Natural killer cell treated with Interleukin-12 subunit alpha and Interleukin-12 subunit beta and Interleukin-15 and Interleukin-18, amount 100 ng/mL, for 72 hours (primary cell): Measurements from ENCODE around the gene GAN. TPM values are rescaled to one million over a fixed set of nuclear protein-coding genes. Genes with fewer than 3 reads are reported as not detected.

ENCODE experiments used
- ATAC-seq, 2 donors: fragments of 150-1000 bp; cut with Tn5 transposase in 1 of 2; sonication (Bioruptor Pico), chemical (Tn5 transposase) in 1 of 2; 2 replicates each; pipeline ENCODE4 v1.10.0; 2021
- DNase-seq: peaks from one replicate; pipeline ENCODE4 v3.0.0; 2022; ENCODE audit warnings: low spot score
- H3K27ac Mint-ChIP-seq, 2 donors: 1 replicate in 1 of 2; 2 replicates in 1 of 2; pipeline ENCODE4 v1.8.0; 2022; ENCODE audit warnings: mixed read lengths in 2 of 2, mild to moderate bottlenecking in 1 of 2, moderate library complexity in 1 of 2
- H3K27me3 Mint-ChIP-seq, 2 donors: 1 replicate in 1 of 2; 2 replicates in 1 of 2; pipeline ENCODE4 v1.8.0; 2022; ENCODE audit warnings: mixed read lengths in 2 of 2
- H3K36me3 Mint-ChIP-seq: one replicate; pipeline ENCODE4 v1.8.0; 2022; ENCODE audit warnings: mixed read lengths
- H3K4me1 Mint-ChIP-seq, 2 donors: 1 replicate in 1 of 2; 2 replicates in 1 of 2; pipeline ENCODE4 v1.8.0; 2022; ENCODE audit warnings: low read depth in 2 of 2, mixed read lengths in 2 of 2, mild to moderate bottlenecking in 1 of 2
- H3K4me3 Mint-ChIP-seq: one replicate; pipeline ENCODE4 v1.8.0; 2022; ENCODE audit warnings: mixed read lengths
- H3K9me3 Mint-ChIP-seq: 2 replicates; pipeline ENCODE4 v1.8.0; 2022; ENCODE audit warnings: mixed read lengths
- total RNA-seq, 2 donors: library from RNA; stranded (reverse); gene quantifications; one replicate each; pipeline ENCODE4 v1.2.3, GENCODE V29; 2022

The GAN gene, protein sequence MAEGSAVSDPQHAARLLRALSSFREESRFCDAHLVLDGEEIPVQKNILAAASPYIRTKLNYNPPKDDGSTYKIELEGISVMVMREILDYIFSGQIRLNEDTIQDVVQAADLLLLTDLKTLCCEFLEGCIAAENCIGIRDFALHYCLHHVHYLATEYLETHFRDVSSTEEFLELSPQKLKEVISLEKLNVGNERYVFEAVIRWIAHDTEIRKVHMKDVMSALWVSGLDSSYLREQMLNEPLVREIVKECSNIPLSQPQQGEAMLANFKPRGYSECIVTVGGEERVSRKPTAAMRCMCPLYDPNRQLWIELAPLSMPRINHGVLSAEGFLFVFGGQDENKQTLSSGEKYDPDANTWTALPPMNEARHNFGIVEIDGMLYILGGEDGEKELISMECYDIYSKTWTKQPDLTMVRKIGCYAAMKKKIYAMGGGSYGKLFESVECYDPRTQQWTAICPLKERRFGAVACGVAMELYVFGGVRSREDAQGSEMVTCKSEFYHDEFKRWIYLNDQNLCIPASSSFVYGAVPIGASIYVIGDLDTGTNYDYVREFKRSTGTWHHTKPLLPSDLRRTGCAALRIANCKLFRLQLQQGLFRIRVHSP
- total RNA-seq = 10 to 100 TPM; 11.0 to 15.8 TPM

DNA sequence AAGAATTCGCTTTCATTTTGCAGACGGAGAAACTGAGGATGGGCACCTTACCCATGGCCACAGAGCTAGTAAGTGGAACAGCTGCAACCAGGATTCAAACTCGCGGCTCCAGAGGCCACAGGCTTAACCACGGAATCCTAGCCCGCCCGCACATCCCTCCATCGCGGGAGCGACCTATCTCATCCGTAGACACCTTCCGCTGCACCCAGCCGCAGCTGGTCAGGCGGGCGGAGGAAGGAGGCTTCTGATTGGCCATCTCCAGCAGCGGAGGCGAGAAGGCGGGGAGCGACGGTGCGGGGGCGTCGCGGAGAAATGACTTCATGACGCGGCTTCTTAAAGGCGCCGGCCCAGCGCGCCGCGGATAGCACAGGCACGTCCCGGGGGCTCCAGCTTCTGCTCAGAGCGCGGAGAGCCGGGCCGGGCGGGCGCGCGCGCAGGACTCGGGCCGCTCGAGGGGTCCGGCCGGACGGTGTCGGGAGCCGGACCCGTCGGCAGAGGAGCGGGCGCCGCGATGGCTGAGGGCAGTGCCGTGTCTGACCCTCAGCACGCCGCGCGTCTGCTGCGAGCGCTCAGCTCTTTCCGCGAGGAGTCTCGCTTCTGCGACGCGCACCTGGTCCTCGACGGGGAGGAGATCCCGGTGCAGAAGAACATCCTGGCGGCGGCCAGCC, at the start of gene GAN:
Gene GAN (plus strand): TSS at position 360 of the 668 bp plus-strand sequence. CDS start 152 bp downstream, at position 512.
- peak within 1 kb of the TSS; percentile 71 to 91 for H3K27ac Mint-ChIP-seq
- no peaks in the 10 kb centered on the region for H3K36me3 Mint-ChIP-seq
- ATAC-seq (peak; percentile 98), DNase-seq (peak; percentile 96)
- H3K4me1 Mint-ChIP-seq = peaks cover 22 to 33% of the 10 kb centered on the region in 2 donors
- H3K4me3 Mint-ChIP-seq = peak within 1 kb of the TSS; percentile 96
- H3K9me3 Mint-ChIP-seq = no peaks in the 10 kb centered on the region
- H3K27me3 Mint-ChIP-seq = no peaks in the 10 kb centered on the region

DNA sequence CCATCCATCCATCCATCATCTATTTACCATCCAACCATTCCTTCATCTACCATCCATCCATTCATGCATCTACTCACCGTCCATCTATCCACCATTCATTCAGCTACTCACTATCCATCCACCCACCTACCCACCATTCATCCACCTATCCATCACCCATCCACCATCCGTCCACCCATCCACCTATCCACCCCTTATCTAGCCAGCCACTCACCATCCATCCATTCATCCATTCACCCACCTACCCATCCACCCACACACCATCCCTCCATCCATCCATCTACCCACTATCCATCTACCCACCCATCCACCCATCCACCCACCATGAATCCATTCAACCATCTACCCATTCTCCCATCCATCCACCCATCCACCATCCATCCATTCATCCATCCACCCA, 49.7 kb upstream of the GAN start:
- no peak for DNase-seq
- peaks cover 6 to 16% of the 10 kb centered on the region in 2 donors for H3K27me3 Mint-ChIP-seq
- no peak for ATAC-seq
- no peaks in the 10 kb centered on the region for H3K36me3 Mint-ChIP-seq
- no peaks in the 10 kb centered on the region for H3K4me1 Mint-ChIP-seq
- H3K27ac Mint-ChIP-seq = no peak overlapping the region
- no peaks in the 10 kb centered on the region for H3K9me3 Mint-ChIP-seq
- no peak overlapping the region for H3K4me3 Mint-ChIP-seq

DNA sequence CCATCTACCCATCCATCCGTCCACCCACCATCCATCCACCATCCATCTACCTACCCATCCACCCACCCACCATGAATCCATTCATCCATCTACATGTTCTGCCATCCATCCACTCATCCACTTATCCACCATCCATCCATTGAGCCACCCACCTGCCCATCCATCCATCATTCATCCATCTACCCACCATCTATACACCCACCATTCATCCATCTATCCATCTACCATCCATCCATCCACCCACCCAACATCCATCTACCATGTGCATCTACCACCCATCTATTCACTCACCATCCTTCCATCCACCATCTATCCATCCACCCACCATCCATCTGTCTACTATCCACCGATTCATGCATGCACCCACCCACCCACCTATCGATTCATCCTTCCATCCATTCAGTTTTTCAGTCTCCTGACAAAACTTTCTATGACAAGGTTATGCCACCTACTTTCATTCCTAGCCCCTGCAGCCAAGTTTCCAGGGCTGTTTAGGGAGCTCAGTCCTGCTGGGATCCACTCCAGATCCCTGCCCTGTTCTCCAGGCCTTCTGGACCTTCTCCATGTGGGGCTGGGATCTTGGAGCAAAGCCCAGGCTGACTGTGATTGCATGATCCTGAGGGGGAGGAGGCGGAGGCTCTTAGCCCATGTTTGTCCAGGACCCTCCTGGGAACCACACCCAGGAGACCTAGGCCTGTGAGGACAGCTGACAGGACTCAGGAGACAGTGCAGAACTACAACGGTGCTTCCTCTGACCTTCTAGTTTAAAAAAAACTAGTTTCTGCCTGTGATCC, 48.9 kb upstream of the GAN start:
- H3K9me3 Mint-ChIP-seq = no peaks in the 10 kb centered on the region
- ATAC-seq (no peak), DNase-seq (no peak)
- no peaks in the 10 kb centered on the region for H3K36me3 Mint-ChIP-seq
- H3K27me3 Mint-ChIP-seq = peaks cover 4 to 16% of the 10 kb centered on the region in 2 donors
- H3K4me3 Mint-ChIP-seq = no peak overlapping the region
- no peak overlapping the region for H3K27ac Mint-ChIP-seq
- no peaks in the 10 kb centered on the region for H3K4me1 Mint-ChIP-seq

DNA sequence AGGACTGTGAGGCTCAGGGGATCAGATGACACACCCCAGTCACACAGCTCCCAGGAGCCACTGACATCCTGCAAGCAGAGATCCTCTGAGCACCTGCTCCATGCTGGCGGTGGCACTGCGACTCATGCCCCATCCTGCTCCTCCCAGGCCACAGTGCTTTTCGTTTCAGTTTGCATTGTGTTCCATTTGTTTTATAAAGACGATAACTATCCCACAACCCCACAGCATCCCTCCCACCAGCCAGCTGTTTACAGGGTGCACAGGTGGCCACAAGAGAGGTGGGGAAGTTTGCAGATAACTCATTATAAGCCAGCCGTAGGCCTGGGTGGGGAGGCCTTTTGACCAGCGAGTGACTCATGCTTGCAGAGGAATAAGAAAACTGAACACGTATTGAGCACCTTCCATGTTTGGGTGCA, 48.1 kb upstream of the GAN start:
- Mint-ChIP-seq H3K4me3 (no peak overlapping the region), H3K9me3 (no peaks in the 10 kb centered on the region), H3K4me1 (no peaks in the 10 kb centered on the region), H3K27me3 (peaks cover 4 to 22% of the 10 kb centered on the region in 2 donors), H3K36me3 (no peaks in the 10 kb centered on the region), H3K27ac (no peak overlapping the region)
- DNase-seq (no peak), ATAC-seq (no peak)

DNA sequence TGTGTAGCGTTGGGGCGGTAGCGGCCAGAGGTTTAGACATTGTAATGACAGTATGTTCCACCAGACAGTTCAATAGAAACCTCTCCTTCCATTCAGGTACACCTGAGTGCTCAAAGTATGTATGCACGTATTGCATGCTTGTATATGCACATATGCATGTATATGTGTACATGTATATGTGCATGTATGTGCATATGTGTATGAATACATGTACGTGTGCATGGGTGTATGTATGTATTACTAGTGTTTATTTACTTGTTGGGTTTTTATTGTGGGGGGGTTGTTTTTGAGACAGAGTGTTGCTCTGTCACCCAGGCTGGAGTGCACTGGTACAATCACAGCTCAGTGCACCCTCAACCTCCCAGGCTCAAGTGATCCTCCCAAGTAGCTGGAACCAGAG, 46.3 kb upstream of the GAN start:
- Mint-ChIP-seq H3K9me3 (no peaks in the 10 kb centered on the region), H3K4me3 (no peak overlapping the region), H3K4me1 (no peaks in the 10 kb centered on the region), H3K27me3 (peaks cover 4 to 23% of the 10 kb centered on the region in 2 donors), H3K36me3 (no peaks in the 10 kb centered on the region), H3K27ac (no peak overlapping the region)
- DNase-seq (no peak), ATAC-seq (no peak)

DNA sequence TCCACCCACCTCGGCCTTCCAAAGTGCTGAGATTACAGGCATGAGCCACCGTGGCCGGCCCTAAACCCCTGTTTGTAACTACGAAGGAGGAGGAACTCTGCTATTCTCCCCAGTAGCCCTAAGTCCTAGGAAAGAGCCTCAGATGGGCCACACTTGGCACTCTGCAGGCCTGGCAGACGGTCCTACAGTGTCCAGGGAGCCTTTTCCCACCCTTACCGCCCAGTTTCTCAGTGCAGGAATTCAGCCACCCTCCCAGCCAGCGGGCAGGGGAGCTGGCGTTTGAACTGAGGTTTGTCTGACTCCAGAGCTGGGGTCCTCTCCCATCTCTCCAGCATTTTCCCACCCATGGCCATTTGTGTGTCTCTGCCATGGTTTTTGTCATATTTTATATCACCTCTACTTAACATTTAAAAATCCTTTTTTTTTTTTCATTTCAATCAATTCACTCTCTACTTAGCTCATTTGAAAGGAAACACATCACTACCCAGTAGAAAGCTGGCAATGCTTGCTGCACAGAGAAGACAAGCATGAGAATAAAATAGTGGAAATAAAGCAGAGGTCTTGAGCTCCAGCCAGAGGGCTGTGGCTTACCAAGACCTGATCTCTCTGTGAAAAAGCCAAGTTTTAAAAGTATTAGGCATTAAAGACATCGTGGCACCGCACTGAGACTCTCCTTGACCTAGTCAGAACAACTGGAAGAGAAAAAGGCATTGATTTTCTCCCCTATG, 41.4 kb upstream of the GAN start:
- H3K4me1 Mint-ChIP-seq = no peaks in the 10 kb centered on the region
- DNase-seq = no peak
- ATAC-seq = no peak
- no peak overlapping the region for H3K4me3 Mint-ChIP-seq
- no peak overlapping the region for H3K27ac Mint-ChIP-seq
- peaks cover 0 to 7% of the 10 kb centered on the region in 2 donors for H3K27me3 Mint-ChIP-seq
- H3K9me3 Mint-ChIP-seq = no peaks in the 10 kb centered on the region
- no peaks in the 10 kb centered on the region for H3K36me3 Mint-ChIP-seq

DNA sequence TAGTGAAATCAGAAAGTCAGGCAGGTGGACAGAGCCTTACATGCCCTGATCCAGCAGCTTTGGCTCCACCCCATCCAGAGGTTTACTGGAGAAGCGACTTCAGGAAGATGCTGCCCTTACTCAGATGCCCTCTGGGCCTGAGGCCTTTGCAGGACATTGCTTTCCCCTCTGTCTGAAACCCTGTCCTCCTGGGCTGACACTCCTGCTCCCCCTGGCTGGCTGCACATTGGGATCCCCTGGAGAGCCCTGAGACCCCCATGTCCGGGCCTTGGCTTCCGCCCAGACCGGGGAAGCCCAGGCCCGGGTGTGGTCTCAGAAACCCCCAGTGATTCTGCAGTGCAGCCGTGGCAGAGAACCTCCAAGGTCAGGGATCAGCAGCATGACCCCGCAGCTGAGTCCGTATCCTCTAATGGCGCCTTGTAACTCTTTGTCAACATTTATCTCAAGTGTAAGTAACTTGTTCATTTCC, 39.7 kb upstream of the GAN start:
- Mint-ChIP-seq H3K4me1 (no peaks in the 10 kb centered on the region), H3K27ac (no peak overlapping the region), H3K27me3 (peaks cover 0 to 7% of the 10 kb centered on the region in 2 donors), H3K4me3 (no peak overlapping the region), H3K9me3 (no peaks in the 10 kb centered on the region), H3K36me3 (no peaks in the 10 kb centered on the region)
- no peak for ATAC-seq
- DNase-seq = no peak

DNA sequence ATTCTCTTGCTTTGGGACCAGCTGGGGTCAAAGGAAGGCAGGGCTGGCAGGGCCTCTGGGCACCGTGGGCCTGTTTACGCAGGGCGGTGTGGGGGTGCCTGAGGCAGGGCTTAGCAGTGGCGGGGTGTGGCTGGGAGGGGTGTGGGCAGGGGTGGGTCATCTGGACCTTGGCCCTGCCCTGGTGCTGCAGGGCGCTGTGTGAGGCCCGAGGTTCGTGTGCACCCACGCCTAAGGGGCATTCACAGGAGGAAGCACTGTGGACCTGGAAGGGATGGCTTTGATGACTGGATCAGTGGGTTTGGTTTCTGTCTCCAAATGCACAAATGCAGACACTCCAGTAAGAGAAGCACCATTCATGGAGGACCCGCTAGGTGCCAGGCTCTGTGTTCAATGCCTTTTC, 39.0 kb upstream of the GAN start:
- no peak for DNase-seq
- Mint-ChIP-seq H3K9me3 (no peaks in the 10 kb centered on the region), H3K36me3 (no peaks in the 10 kb centered on the region), H3K27ac (no peak overlapping the region), H3K4me1 (no peaks in the 10 kb centered on the region), H3K4me3 (no peak overlapping the region), H3K27me3 (peaks cover 2 to 11% of the 10 kb centered on the region in 2 donors)
- ATAC-seq = no peak

DNA sequence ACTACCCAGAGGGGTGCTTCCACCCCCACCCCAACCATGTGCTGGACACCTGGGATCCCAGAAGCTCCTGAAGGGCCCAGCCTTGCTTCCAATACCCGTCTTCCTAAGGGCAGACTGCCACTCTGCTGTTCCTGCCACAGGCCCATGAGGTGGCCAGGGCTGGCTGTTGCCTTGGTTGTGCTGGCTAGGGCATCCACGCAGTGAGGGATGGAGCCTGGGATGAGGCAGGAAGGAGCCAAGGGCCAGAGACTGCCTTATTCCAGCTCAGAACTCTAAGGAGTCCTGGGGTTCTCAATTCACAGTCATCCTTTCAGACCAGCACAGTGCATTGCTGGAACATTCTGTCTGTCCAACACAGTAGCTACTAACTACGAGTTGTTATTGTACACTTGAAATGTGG, 38.4 kb upstream of the GAN start:
- ATAC-seq (no peak), DNase-seq (no peak)
- Mint-ChIP-seq H3K27ac (no peak overlapping the region), H3K4me1 (no peaks in the 10 kb centered on the region), H3K27me3 (peaks cover 2 to 9% of the 10 kb centered on the region in 2 donors), H3K36me3 (no peaks in the 10 kb centered on the region), H3K4me3 (no peak overlapping the region), H3K9me3 (no peaks in the 10 kb centered on the region)

DNA sequence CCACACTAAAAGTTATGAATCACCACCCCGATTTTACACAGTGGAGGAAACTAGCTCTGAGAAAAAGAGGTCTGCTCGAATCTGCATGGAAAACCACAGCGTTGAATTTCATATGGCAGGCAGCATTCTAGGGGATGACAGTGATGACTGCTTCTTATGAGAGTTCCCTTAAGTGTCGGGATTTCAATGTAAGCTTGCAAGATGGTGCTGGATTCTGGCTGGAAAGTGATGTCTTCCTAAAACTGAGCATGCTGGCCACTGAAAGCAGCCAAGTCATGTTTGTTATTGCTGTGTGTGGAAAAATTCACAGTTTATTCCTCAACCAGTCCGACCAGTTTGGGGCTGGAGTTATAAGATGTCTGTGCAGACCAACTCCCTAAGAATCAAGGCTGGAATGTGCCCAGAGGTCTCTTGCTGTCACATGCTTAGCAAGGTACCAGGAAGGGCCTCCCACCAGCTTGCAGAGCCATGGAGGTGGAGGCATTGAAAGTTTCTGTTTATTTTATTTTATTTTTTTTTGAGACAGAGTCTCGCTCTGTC, 37.2 kb upstream of the GAN start:
- no peak for ATAC-seq
- Mint-ChIP-seq H3K4me1 (no peaks in the 10 kb centered on the region), H3K4me3 (no peak overlapping the region), H3K27ac (no peak overlapping the region), H3K36me3 (no peaks in the 10 kb centered on the region), H3K9me3 (no peaks in the 10 kb centered on the region), H3K27me3 (peaks cover 2 to 4% of the 10 kb centered on the region in 2 donors)
- no peak for DNase-seq

DNA sequence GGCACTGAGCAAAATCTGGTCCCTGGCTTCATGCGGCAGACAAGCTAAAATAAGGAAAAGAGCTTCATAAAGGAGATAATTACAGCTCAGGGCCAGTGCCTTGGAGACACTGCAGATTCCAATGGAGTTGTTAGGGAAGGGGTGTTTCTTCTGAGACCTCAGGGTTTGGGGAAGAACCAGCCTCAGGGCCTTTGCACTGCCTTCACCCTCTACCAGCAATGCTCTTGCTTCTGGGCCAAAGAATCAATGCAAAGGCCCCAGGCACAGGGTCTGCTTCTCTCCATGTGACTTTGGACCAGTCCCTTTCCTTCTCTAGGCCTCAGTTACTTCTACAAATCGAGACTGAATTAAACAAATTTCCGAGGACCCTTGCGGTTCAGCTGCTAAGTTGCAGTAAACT, 36.2 kb upstream of the GAN start:
- H3K27me3 Mint-ChIP-seq = peaks cover 2 to 4% of the 10 kb centered on the region in 2 donors
- no peaks in the 10 kb centered on the region for H3K4me1 Mint-ChIP-seq
- no peak for ATAC-seq

DNA sequence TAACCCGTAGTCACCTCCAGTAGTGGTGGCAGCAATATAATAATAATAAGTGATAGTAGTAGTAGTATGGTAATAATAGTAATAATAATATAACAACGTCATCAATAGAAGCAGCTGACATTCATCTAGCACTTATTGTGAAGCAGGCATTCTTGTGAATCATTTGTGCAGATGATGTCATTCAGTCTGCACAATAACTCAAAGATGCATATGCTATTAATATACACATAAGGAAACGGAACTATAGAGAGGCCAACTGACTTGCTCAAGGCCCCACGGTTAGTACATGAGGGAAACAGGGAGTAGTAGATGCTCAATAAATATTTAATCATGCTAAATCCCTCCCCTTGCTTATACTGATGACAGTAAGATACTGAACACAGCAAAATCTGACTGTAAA, 35.4 kb upstream of the GAN start:
- Mint-ChIP-seq H3K36me3 (no peaks in the 10 kb centered on the region), H3K4me1 (no peaks in the 10 kb centered on the region), H3K9me3 (no peaks in the 10 kb centered on the region), H3K4me3 (no peak overlapping the region), H3K27me3 (peaks cover 2 to 4% of the 10 kb centered on the region in 2 donors), H3K27ac (no peak overlapping the region)
- DNase-seq (no peak), ATAC-seq (no peak)

More for the DNA sequence above, 36.2 kb upstream of the GAN start:
- no peaks in the 10 kb centered on the region for H3K36me3 Mint-ChIP-seq
- H3K9me3 Mint-ChIP-seq = no peaks in the 10 kb centered on the region
- H3K4me3 Mint-ChIP-seq = no peak overlapping the region
- H3K27ac Mint-ChIP-seq = no peak overlapping the region
- no peak for DNase-seq

DNA sequence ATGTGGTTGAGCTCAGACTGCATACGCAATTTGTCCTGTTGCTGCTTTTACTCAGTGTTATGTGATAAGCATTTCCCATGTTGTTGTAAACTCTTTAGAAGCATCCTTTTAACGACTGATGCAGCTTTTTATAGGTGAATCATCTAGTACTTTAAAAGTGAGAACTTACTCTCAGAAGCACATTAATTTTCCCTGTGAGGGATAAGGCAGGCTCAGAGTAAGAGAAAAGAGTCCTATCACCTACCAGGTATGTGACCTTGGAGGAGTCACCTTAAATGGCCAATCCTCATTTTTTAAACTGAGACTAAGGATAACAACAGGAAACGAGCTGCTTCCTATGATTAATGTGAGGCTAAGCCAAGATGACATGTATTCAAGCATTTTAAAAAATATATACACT, 34.4 kb upstream of the GAN start:
- peaks cover 3 to 7% of the 10 kb centered on the region in 2 donors for H3K27me3 Mint-ChIP-seq
- no peak overlapping the region for H3K4me3 Mint-ChIP-seq
- no peak for DNase-seq
- no peaks in the 10 kb centered on the region for H3K9me3 Mint-ChIP-seq
- no peak for ATAC-seq
- no peak overlapping the region for H3K27ac Mint-ChIP-seq
- no peaks in the 10 kb centered on the region for H3K4me1 Mint-ChIP-seq
- H3K36me3 Mint-ChIP-seq = no peaks in the 10 kb centered on the region
